ENCODE data around the gene MED29. TPM values are rescaled to one million over a fixed set of nuclear protein-coding genes. Genes with fewer than 3 reads are reported as not detected.
A peak's percentile ranks its signal among the peaks of the same experiment; 100 is the strongest.

Gene MED29
- total and polyA plus RNA-seq, 2 of the 13 experiments (the other 11 are each of a cell fraction or from before 2014, with no cell fraction given) = 14.0 to 19.7 TPM

GRCh38 chr19:39430675-39431593 lies 39.8 kb downstream of the MED29 start (continued):
- TF ChIP-seq ZNF800 (CRISPR knock-in tag; IDR thresholded peaks at IDR 0.05) (no peak), TOE1 (CRISPR knock-in tag; IDR thresholded peaks at IDR 0.05) (no peak), SAP130 (CRISPR knock-in tag; IDR thresholded peaks at IDR 0.05; ENCODE audit: low read depth) (peak; percentile 35; the same call in 1 of the 2 replicates), ZNF547 (CRISPR knock-in tag; IDR thresholded peaks at IDR 0.05) (no peak), ZNF75D (CRISPR knock-in tag; IDR thresholded peaks at IDR 0.05; ENCODE audit: borderline replicate concordance) (no peak), ZNF543 (CRISPR knock-in tag; IDR thresholded peaks at IDR 0.05) (no peak), NRL (CRISPR knock-in tag; IDR thresholded peaks at IDR 0.05; ENCODE audit: borderline replicate concordance) (no peak), SIN3A (IDR thresholded peaks at IDR 0.05; ENCODE audit: borderline replicate concordance, low read depth, low read length) (no peak), NFE2 (CRISPR knock-in tag; IDR thresholded peaks at IDR 0.05) (no peak), ZNF468 (CRISPR knock-in tag; IDR thresholded peaks at IDR 0.05) (no peak), SNRNP70 (IDR thresholded peaks at IDR 0.05; ENCODE audit: low read depth, low read length) (no peak), SALL2 (CRISPR knock-in tag; IDR thresholded peaks at IDR 0.05) (no peak), POLR2A (IDR thresholded peaks at IDR 0.05; ENCODE audit: insufficient read depth in 1 of 2, low read depth in 2 of 2, low read length in 2 of 2) (peak; percentile 6 to 48; a peak in 3 of 4 replicates), ZNF549 (CRISPR knock-in tag; IDR thresholded peaks at IDR 0.05) (no peak), MAFK (conservative IDR thresholded peaks at IDR 0.05 in 1 of 2, IDR thresholded peaks at IDR 0.05 in 1 of 2; ENCODE audit: low read length in 2 of 2) (peak; percentile 7 to 47; a peak in 2 of 4 replicates), USF2 (IDR thresholded peaks at IDR 0.05; ENCODE audit: low read depth, low read length) (no peak), USF2 (CRISPR knock-in tag; IDR thresholded peaks at IDR 0.05; ENCODE audit: borderline replicate concordance) (no peak), SNAI1 (CRISPR knock-in tag; IDR thresholded peaks at IDR 0.05; ENCODE audit: borderline replicate concordance) (no peak), ZNF44 (CRISPR knock-in tag; IDR thresholded peaks at IDR 0.05) (no peak), ZNF773 (CRISPR knock-in tag; IDR thresholded peaks at IDR 0.05; ENCODE audit: borderline replicate concordance) (no peak), ATF2 (CRISPR knock-in tag; IDR thresholded peaks at IDR 0.05) (no peak), CSRNP2 (CRISPR knock-in tag; conservative IDR thresholded peaks at IDR 0.05; ENCODE audit: low read depth) (no peak), KDM5A (IDR thresholded peaks at IDR 0.05; ENCODE audit: borderline replicate concordance, low read length) (no peak)

All from HepG2 (cell line).